Measurements from ENCODE around the gene PBX1. TPM values are rescaled to one million over a fixed set of nuclear protein-coding genes. Genes with fewer than 3 reads are reported as not detected.

PBX1 gene
- total and polyA plus RNA-seq, 2 donors from 2014 or later: 14.9 to 91.5 TPM

GRCh38 chr1:164561472-164561871, 2.5 kb downstream of the PBX1 start:
- Histone ChIP-seq H3K36me3 (ENCODE audit: control insufficient read depth in 2 of 3, insufficient read depth in 3 of 3, low read length in 3 of 3) (no peaks in the 10 kb centered on the region), H3K4me3 (ENCODE audit: low read length in 3 of 3) (peak overlapping the region; percentile 77 to 93 (median 86)), H3K9me3 (ENCODE audit: control insufficient read depth in 2 of 3, insufficient read depth in 1 of 3, low read length in 3 of 3) (no peaks in the 10 kb centered on the region), H3K27ac (ENCODE audit: low read depth in 2 of 2, low read length in 2 of 2) (peak overlapping the region; percentile 51 to 54), H3K9ac (ENCODE audit: low read length in 3 of 3) (peak overlapping the region; percentile 33 to 95 (median 77)), H3K4me1 (ENCODE audit: control insufficient read depth in 2 of 3, insufficient read depth in 2 of 3, low read depth in 1 of 3, low read length in 3 of 3) (peaks cover 0 to 21% (median 5%) of the 10 kb centered on the region in 3 donors), H3K27me3 (ENCODE audit: control insufficient read depth, insufficient read depth, low read length) (no peaks in the 10 kb centered on the region)
- FAIRE-seq (no peak), DNase-seq (peak in 2 of 5 donors; percentile 43 to 54)
- TF ChIP-seq CTCF (IDR thresholded peaks at IDR 0.05; ENCODE audit: borderline replicate concordance, extremely low read depth, insufficient read depth): no peak
- intact Hi-C loops (cut with DNase I): no loop called here

- peak in 1 of 5 donors; percentile 49 for DNase-seq
- Histone ChIP-seq H3K36me3 (ENCODE audit: control insufficient read depth in 2 of 3, insufficient read depth in 3 of 3, low read length in 3 of 3) (no peaks in the 10 kb centered on the region), H3K9ac (ENCODE audit: low read length in 3 of 3) (peak overlapping the region in 2 of 3 donors; percentile 33 to 95), H3K4me3 (ENCODE audit: low read length in 3 of 3) (peak overlapping the region; percentile 77 to 93 (median 86)), H3K27ac (ENCODE audit: low read depth in 2 of 2, low read length in 2 of 2) (peak overlapping the region in 1 of 2 donors; percentile 44), H3K9me3 (ENCODE audit: control insufficient read depth in 2 of 3, insufficient read depth in 1 of 3, low read length in 3 of 3) (no peaks in the 10 kb centered on the region), H3K4me1 (ENCODE audit: control insufficient read depth in 2 of 3, insufficient read depth in 2 of 3, low read depth in 1 of 3, low read length in 3 of 3) (peaks cover 0 to 21% (median 5%) of the 10 kb centered on the region in 3 donors), H3K27me3 (ENCODE audit: control insufficient read depth, insufficient read depth, low read length) (no peaks in the 10 kb centered on the region)
- FAIRE-seq: no peak
- no peak for TF ChIP-seq CTCF (IDR thresholded peaks at IDR 0.05; ENCODE audit: borderline replicate concordance, extremely low read depth, insufficient read depth)
- intact Hi-C loops (cut with DNase I): no loop called here
Observed at GRCh38 chr1:164562061-164562460, 3.1 kb downstream of the PBX1 start.

- peak overlapping the region; percentile 77 to 93 (median 86) for H3K4me3 ChIP-seq (ENCODE audit: low read length in 3 of 3)
- DNase-seq (peak in 2 of 5 donors; percentile 40 to 56), FAIRE-seq (no peak)
- peak overlapping the region; percentile 49 to 95 (median 68) for H3K9ac ChIP-seq (ENCODE audit: low read length in 3 of 3)
- no peaks in the 10 kb centered on the region for H3K9me3 ChIP-seq (ENCODE audit: control insufficient read depth in 2 of 3, insufficient read depth in 1 of 3, low read length in 3 of 3)
- H3K36me3 ChIP-seq (ENCODE audit: control insufficient read depth in 2 of 3, insufficient read depth in 3 of 3, low read length in 3 of 3): no peaks in the 10 kb centered on the region
- TF ChIP-seq CTCF (IDR thresholded peaks at IDR 0.05; ENCODE audit: borderline replicate concordance, extremely low read depth, insufficient read depth): no peak
- intact Hi-C loops (cut with DNase I): no loop called here
- H3K4me1 ChIP-seq (ENCODE audit: control insufficient read depth in 2 of 3, insufficient read depth in 2 of 3, low read depth in 1 of 3, low read length in 3 of 3): peaks cover 0 to 17% (median 5%) of the 10 kb centered on the region in 3 donors
- H3K27me3 ChIP-seq (ENCODE audit: control insufficient read depth, insufficient read depth, low read length): no peaks in the 10 kb centered on the region
- peak overlapping the region in 1 of 2 donors; percentile 44 for H3K27ac ChIP-seq (ENCODE audit: low read depth in 2 of 2, low read length in 2 of 2)
Observed at GRCh38 chr1:164562511-164562910, 3.5 kb downstream of the PBX1 start.

Measured in kidney (tissue), 14 donors.